ENCODE data around the gene METRNL.
"Not testable (repeated sequence)": the region's sequence is repeated elsewhere in the genome, so short reads cannot be mapped to it uniquely, and the experiment has no call there.

METRNL gene

GRCh38 chr17:83053021-83053681, 26.3 kb upstream of the METRNL start:
- DNase-seq = peak; percentile 15

GRCh38 chr17:83053739-83054451, 25.5 kb upstream of the METRNL start:
- DNase-seq = peak; percentile 36

- DNase-seq = peak; percentile 11
Observed at GRCh38 chr17:83054518-83055125, 24.8 kb upstream of the METRNL start.

- DNase-seq = peak; percentile 11
Observed at GRCh38 chr17:83055176-83055575, 24.2 kb upstream of the METRNL start.

- peak; percentile 6 for DNase-seq
Observed at GRCh38 chr17:83055911-83056582, 23.4 kb upstream of the METRNL start.

- peak; percentile 10 for DNase-seq
Observed at GRCh38 chr17:83056583-83057396, 22.6 kb upstream of the METRNL start.

- no peak for DNase-seq
Observed at GRCh38 chr17:83057397-83057761, 22.0 kb upstream of the METRNL start.

GRCh38 chr17:83057793-83058265, 21.6 kb upstream of the METRNL start:
- peak; percentile 11 for DNase-seq

GRCh38 chr17:83058266-83058798, 21.1 kb upstream of the METRNL start:
- DNase-seq = peak; percentile 12

- DNase-seq = peak; percentile 6
Observed at GRCh38 chr17:83061586-83061985, 17.8 kb upstream of the METRNL start.

GRCh38 chr17:83062011-83062817, 17.2 kb upstream of the METRNL start:
- peak; percentile 11 for DNase-seq

- DNase-seq = peak; percentile 12
Observed at GRCh38 chr17:83062818-83063671, 16.4 kb upstream of the METRNL start.

- peak; percentile 11 for DNase-seq
Observed at GRCh38 chr17:83064021-83064731, 15.2 kb upstream of the METRNL start.

GRCh38 chr17:83064732-83065659, 14.4 kb upstream of the METRNL start:
- peak; percentile 11 for DNase-seq

GRCh38 chr17:83065660-83066542, 13.5 kb upstream of the METRNL start:
- DNase-seq = peak; percentile 10

GRCh38 chr17:83066543-83066890, 12.9 kb upstream of the METRNL start:
- DNase-seq = not testable (repeated sequence)

- DNase-seq = no peak
Observed at GRCh38 chr17:83067071-83067717, 12.2 kb upstream of the METRNL start.

Measured in activated CD8-positive, alpha-beta memory T cell treated with anti-CD3 and anti-CD28 coated beads, Interleukin-2, amount 50 U/mL, for 4 hours (primary cell).